ENCODE data around the gene RAB12. TPM values are rescaled to one million over a fixed set of nuclear protein-coding genes. Genes with fewer than 3 reads are reported as not detected.

Gene RAB12
- total and polyA plus RNA-seq, 2 of the 13 experiments (the other 11 are each of a cell fraction or from before 2014, with no cell fraction given), result 9.5 to 25.3 TPM

- TF ChIP-seq ZNF337 (CRISPR knock-in tag; IDR thresholded peaks at IDR 0.05; ENCODE audit: borderline replicate concordance, low read depth) (no peak), NR2F6 (IDR thresholded peaks at IDR 0.05) (no peak), NR2F6 (CRISPR knock-in tag; IDR thresholded peaks at IDR 0.05) (no peak), YEATS2 (CRISPR knock-in tag; IDR thresholded peaks at IDR 0.05; ENCODE audit: borderline replicate concordance) (no peak), ZNF230 (CRISPR knock-in tag; IDR thresholded peaks at IDR 0.05) (no peak), SETDB1 (CRISPR knock-in tag; IDR thresholded peaks at IDR 0.05; ENCODE audit: borderline replicate concordance) (no peak), ZNF530 (CRISPR knock-in tag; IDR thresholded peaks at IDR 0.05; ENCODE audit: low read depth) (no peak), NFIC (IDR thresholded peaks at IDR 0.05; ENCODE audit: low read length) (no peak), GPBP1L1 (CRISPR knock-in tag; IDR thresholded peaks at IDR 0.05) (no peak), MAFF (IDR thresholded peaks at IDR 0.05; ENCODE audit: low read depth, low read length) (peak; percentile 42; the same call in 1 of the 2 replicates), ZSCAN22 (CRISPR knock-in tag; IDR thresholded peaks at IDR 0.05) (no peak), FOXA1 (IDR thresholded peaks at IDR 0.05) (no peak), FOXA1 (CRISPR knock-in tag; IDR thresholded peaks at IDR 0.05) (no peak), U2AF1 (optimal IDR thresholded peaks at IDR 0.05; ENCODE audit: low read depth, low read length) (no peak)
- TF ChIP-seq, protein P1, sequence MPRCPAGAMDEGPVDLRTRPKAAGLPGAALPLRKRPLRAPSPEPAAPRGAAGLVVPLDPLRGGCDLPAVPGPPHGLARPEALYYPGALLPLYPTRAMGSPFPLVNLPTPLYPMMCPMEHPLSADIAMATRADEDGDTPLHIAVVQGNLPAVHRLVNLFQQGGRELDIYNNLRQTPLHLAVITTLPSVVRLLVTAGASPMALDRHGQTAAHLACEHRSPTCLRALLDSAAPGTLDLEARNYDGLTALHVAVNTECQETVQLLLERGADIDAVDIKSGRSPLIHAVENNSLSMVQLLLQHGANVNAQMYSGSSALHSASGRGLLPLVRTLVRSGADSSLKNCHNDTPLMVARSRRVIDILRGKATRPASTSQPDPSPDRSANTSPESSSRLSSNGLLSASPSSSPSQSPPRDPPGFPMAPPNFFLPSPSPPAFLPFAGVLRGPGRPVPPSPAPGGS (CRISPR knock-in tag; IDR thresholded peaks at IDR 0.05), result no peak
Observed at GRCh38 chr18:8657873-8658470, 48.7 kb downstream of the RAB12 start (continued).

Data from HepG2 (cell line).